ENCODE results near the gene PRTFDC1.
A peak's percentile ranks its signal among the peaks of the same experiment; 100 is the strongest.

The PRTFDC1 gene

GRCh38 chr10:24935504-24936292 is 16.7 kb downstream of the PRTFDC1 start:
- no peak for TF ChIP-seq CTCF (IDR thresholded peaks at IDR 0.05; ENCODE audit: low read length, missing control alignments)

GRCh38 chr10:24931236-24931635 is 21.2 kb downstream of the PRTFDC1 start:
- H3K4me3 ChIP-seq (replicated peaks; ENCODE audit: low read depth, low read length), result no peak overlapping the region
- TF ChIP-seq CTCF (IDR thresholded peaks at IDR 0.05; ENCODE audit: low read length, missing control alignments), result no peak
- no peak for DNase-seq (ENCODE audit: low read depth)

More at GRCh38 chr10:24935504-24936292, 16.7 kb downstream of the PRTFDC1 start:
- DNase-seq (ENCODE audit: low read depth), result no peak
- H3K4me3 ChIP-seq (replicated peaks; ENCODE audit: low read depth, low read length), result no peak overlapping the region

- DNase-seq (ENCODE audit: low read depth), result no peak
- TF ChIP-seq CTCF (IDR thresholded peaks at IDR 0.05; ENCODE audit: low read length, missing control alignments), result no peak
- H3K4me3 ChIP-seq (replicated peaks; ENCODE audit: low read depth, low read length), result no peak overlapping the region
Measured at GRCh38 chr10:24930427-24930826, 22.0 kb downstream of the PRTFDC1 start.

- no peak for TF ChIP-seq CTCF (IDR thresholded peaks at IDR 0.05; ENCODE audit: low read length, missing control alignments)
- H3K4me3 ChIP-seq (replicated peaks; ENCODE audit: low read depth, low read length), result no peak overlapping the region
- no peak for DNase-seq (ENCODE audit: low read depth)
Measured at GRCh38 chr10:24929904-24930303, 22.5 kb downstream of the PRTFDC1 start.

GRCh38 chr10:24929056-24929544 is 23.3 kb downstream of the PRTFDC1 start:
- peak; percentile 84 for DNase-seq (ENCODE audit: low read depth)
- H3K4me3 ChIP-seq (replicated peaks; ENCODE audit: low read depth, low read length), result no peak overlapping the region
- no peak for TF ChIP-seq CTCF (IDR thresholded peaks at IDR 0.05; ENCODE audit: low read length, missing control alignments)

GRCh38 chr10:24928163-24928562 is 24.2 kb downstream of the PRTFDC1 start:
- no peak for TF ChIP-seq CTCF (IDR thresholded peaks at IDR 0.05; ENCODE audit: low read length, missing control alignments)
- DNase-seq (ENCODE audit: low read depth), result no peak
- no peak overlapping the region for H3K4me3 ChIP-seq (replicated peaks; ENCODE audit: low read depth, low read length)

GRCh38 chr10:24926557-24926956 is 25.8 kb downstream of the PRTFDC1 start:
- TF ChIP-seq CTCF (IDR thresholded peaks at IDR 0.05; ENCODE audit: low read length, missing control alignments), result no peak
- no peak for DNase-seq (ENCODE audit: low read depth)
- no peak overlapping the region for H3K4me3 ChIP-seq (replicated peaks; ENCODE audit: low read depth, low read length)

All from fibroblast of pulmonary artery (primary cell).